Vagina (tissue), 2 donors: ENCODE measurements around the gene ANKRD53. TPM values are rescaled to one million over a fixed set of nuclear protein-coding genes. Genes with fewer than 3 reads are reported as not detected.
A peak's percentile ranks its signal among the peaks of the same experiment; 100 is the strongest.

Experiments
- DNase-seq, 2 donors: peaks; one replicate each; pipeline ENCODE4 v3.0.0-alpha.2; 2017; ENCODE audit errors: extremely low spot score in 2 of 2
- H3K27ac ChIP-seq: fragments of 200-600 bp; sonication (generic); one replicate; pipeline ENCODE4 v1.5.1; 2019
- H3K27me3 ChIP-seq: fragments of 200-600 bp; sonication (generic); one replicate; pipeline ENCODE4 v1.5.1; 2019
- H3K36me3 ChIP-seq, 2 donors: fragments of 200-600 bp; sonication (generic); one replicate each; pipeline ENCODE4 v1.5.1; 2017 to 2019
- H3K4me1 ChIP-seq: fragments of 200-600 bp; sonication (generic); one replicate; pipeline ENCODE4 v1.5.1; 2019
- H3K4me3 ChIP-seq, 2 donors: fragments of 200-600 bp; sonication (generic); 1 replicate in 1 of 2; 2 replicates in 1 of 2; pipeline ENCODE4 v1.5.1; 2016 to 2019
- H3K9me3 ChIP-seq: fragments of 200-600 bp; sonication (generic); one replicate; pipeline ENCODE4 v1.5.1; 2019
- CTCF ChIP-seq, 3 experiments: fragments of 450-650 bp in 2 of 3; fragments of 200-600 bp in 1 of 3; sonication (generic) in 1 of 3; IDR thresholded peaks; one replicate each; pipeline ENCODE4 v1.5.1; 2017 to 2019; ENCODE audit warnings: antibody characterized with exemption in 3 of 3, mild to moderate bottlenecking in 2 of 3, moderate library complexity in 2 of 3
- POLR2A ChIP-seq, 2 donors: fragments of 450-650 bp; IDR thresholded peaks; one replicate each; pipeline ENCODE4 v1.6.1; 2017; ENCODE audit warnings: antibody characterized with exemption in 2 of 2, mild to moderate bottlenecking in 2 of 2, moderate library complexity in 2 of 2
- POLR2AphosphoS5 ChIP-seq, 2 donors: sonication (generic); formaldehyde crosslinking; IDR thresholded peaks; one replicate each; pipeline ENCODE4 v1.9.0; 2017; ENCODE audit warnings: antibody characterized with exemption in 2 of 2, mild to moderate bottlenecking in 2 of 2, low read depth in 1 of 2; ENCODE audit not compliant: insufficient read depth in 1 of 2
- intact Hi-C: fragments of 100-400 bp; cut with DNase I; formaldehyde crosslinking; loops from one replicate; pipeline ENCODE4 v1.15.1; 2023
- total RNA-seq: library from RNA; depleted of rRNA; stranded (reverse); fragments of >200 nt; gene quantifications from one replicate; pipeline ENCODE4 v1.2.3, GENCODE V29; 2016

ANKRD53 gene
- total RNA-seq: 4.9 TPM

GRCh38 chr2:70978341-70979179, at the start of gene ANKRD53:
Gene ANKRD53, plus strand, starts transcription at chr2:70978630. Its CDS starts 16 bp downstream, at chr2:70978646.
- intact Hi-C loops: no loop called here
- Histone ChIP-seq H3K4me3 (peak within 1 kb of the TSS; percentile 67 to 70), H3K9me3 (no peaks in the 10 kb centered on the region), H3K27ac (peak within 1 kb of the TSS; percentile 92), H3K27me3 (no peaks in the 10 kb centered on the region), H3K36me3 (no peaks in the 10 kb centered on the region), H3K4me1 (peaks cover 24% of the 10 kb centered on the region)
- DNase-seq: peak; percentile 34 to 85
- TF ChIP-seq POLR2A (IDR thresholded peaks at IDR 0.05): no peak
- TF ChIP-seq POLR2AphosphoS5 (IDR thresholded peaks at IDR 0.05; ENCODE audit: insufficient read depth in 1 of 2, low read depth in 1 of 2): peak in 1 of 2 donors; percentile 31

GRCh38 chr2:70930371-70931329, 47.8 kb upstream of the ANKRD53 start:
- Histone ChIP-seq H3K4me1 (no peaks in the 10 kb centered on the region), H3K27ac (no peak overlapping the region), H3K27me3 (no peaks in the 10 kb centered on the region), H3K36me3 (no peaks in the 10 kb centered on the region), H3K4me3 (no peak overlapping the region), H3K9me3 (no peaks in the 10 kb centered on the region)
- intact Hi-C loops: no loop called here
- no peak for TF ChIP-seq CTCF (IDR thresholded peaks at IDR 0.05)
- no peak for TF ChIP-seq POLR2AphosphoS5 (IDR thresholded peaks at IDR 0.05; ENCODE audit: insufficient read depth in 1 of 2, low read depth in 1 of 2)
- no peak for TF ChIP-seq POLR2A (IDR thresholded peaks at IDR 0.05)
- DNase-seq: peak; percentile 80 to 88

- DNase-seq: peak in 1 of 2 donors; percentile 62
- no peaks in the 10 kb centered on the region for H3K36me3 ChIP-seq
- intact Hi-C loops: no loop called here
- no peaks in the 10 kb centered on the region for H3K4me1 ChIP-seq
- H3K9me3 ChIP-seq: no peaks in the 10 kb centered on the region
- H3K27ac ChIP-seq: no peak overlapping the region
- no peak for TF ChIP-seq POLR2A (IDR thresholded peaks at IDR 0.05)
- TF ChIP-seq POLR2AphosphoS5 (IDR thresholded peaks at IDR 0.05; ENCODE audit: insufficient read depth in 1 of 2, low read depth in 1 of 2): no peak
- TF ChIP-seq CTCF (IDR thresholded peaks at IDR 0.05): no peak
- no peak overlapping the region for H3K4me3 ChIP-seq
- H3K27me3 ChIP-seq: no peaks in the 10 kb centered on the region
Measured at GRCh38 chr2:70931376-70932000, 46.9 kb upstream of the ANKRD53 start.

GRCh38 chr2:70932631-70933230, 45.7 kb upstream of the ANKRD53 start:
- Histone ChIP-seq H3K4me1 (no peaks in the 10 kb centered on the region), H3K27ac (no peak overlapping the region), H3K4me3 (no peak overlapping the region), H3K9me3 (no peaks in the 10 kb centered on the region), H3K27me3 (no peaks in the 10 kb centered on the region), H3K36me3 (no peaks in the 10 kb centered on the region)
- TF ChIP-seq POLR2A (IDR thresholded peaks at IDR 0.05): no peak
- TF ChIP-seq CTCF (IDR thresholded peaks at IDR 0.05): no peak
- TF ChIP-seq POLR2AphosphoS5 (IDR thresholded peaks at IDR 0.05; ENCODE audit: insufficient read depth in 1 of 2, low read depth in 1 of 2): no peak
- peak in 1 of 2 donors; percentile 47 for DNase-seq
- intact Hi-C loops: no loop called here

GRCh38 chr2:70934981-70935380, 43.4 kb upstream of the ANKRD53 start:
- H3K4me3 ChIP-seq: no peak overlapping the region
- H3K27me3 ChIP-seq: no peaks in the 10 kb centered on the region
- TF ChIP-seq POLR2AphosphoS5 (IDR thresholded peaks at IDR 0.05; ENCODE audit: insufficient read depth in 1 of 2, low read depth in 1 of 2): no peak
- no peak for TF ChIP-seq POLR2A (IDR thresholded peaks at IDR 0.05)
- TF ChIP-seq CTCF (IDR thresholded peaks at IDR 0.05): no peak
- H3K9me3 ChIP-seq: no peaks in the 10 kb centered on the region
- H3K27ac ChIP-seq: no peak overlapping the region
- DNase-seq: peak; percentile 34 to 54
- H3K36me3 ChIP-seq: no peaks in the 10 kb centered on the region
- H3K4me1 ChIP-seq: no peaks in the 10 kb centered on the region
- intact Hi-C loops: no loop called here
